K562 (cell line): Measurements from ENCODE around the gene TBC1D10A. TPM values are rescaled to one million over a fixed set of nuclear protein-coding genes. Genes with fewer than 3 reads are reported as not detected.
A peak's percentile ranks its signal among the peaks of the same experiment; 100 is the strongest.

Source experiments
- ADNP ChIP-seq: fragments of 200-800 bp; sonication (Bioruptor generic); IDR thresholded peaks from 2 replicates; pipeline ENCODE4 v1.6.1; 2016; ENCODE audit warnings: missing genetic modification characterization, missing compliant biosample characterization
- BCOR ChIP-seq: fragments of 450-650 bp; IDR thresholded peaks from 2 replicates; pipeline ENCODE4 v1.6.1; 2016
- CHD4 ChIP-seq: fragments of 200-600 bp; sonication (generic); IDR thresholded peaks from 3 replicates; pipeline ENCODE4 v1.6.1; 2012; ENCODE audit warnings: low read depth, mild to moderate bottlenecking, mixed read lengths, low read length, inconsistent platforms; ENCODE audit not compliant: insufficient read depth, insufficient replicate concordance, poor library complexity, severe bottlenecking
- CTCF ChIP-seq, 3 experiments: IDR thresholded peaks in 2 of 3; conservative IDR thresholded peaks in 1 of 3; 2 replicates each; pipeline ENCODE4 v1.5.1; 2011 to 2012; ENCODE audit warnings: low read length in 3 of 3, mild to moderate bottlenecking in 3 of 3, control low read depth in 2 of 3, improper control_type of control experiment in 1 of 3, inconsistent platforms in 1 of 3, low read depth in 1 of 3, mixed read lengths in 1 of 3, moderate library complexity in 1 of 3; ENCODE audit not compliant: insufficient read depth in 2 of 3
- GTF2B ChIP-seq: IDR thresholded peaks from 2 replicates; pipeline ENCODE4 v1.6.1; 2011; ENCODE audit not compliant: insufficient read length; ENCODE audit errors: extremely low read depth
- MTA3 ChIP-seq: fragments of 450-650 bp; formaldehyde crosslinking; IDR thresholded peaks from 2 replicates; pipeline ENCODE4 v1.6.1; 2017; ENCODE audit warnings: mild to moderate bottlenecking, borderline replicate concordance
- MTF1 ChIP-seq: fragments of 250-450 bp; sonication (Bioruptor Pico); IDR thresholded peaks from 2 replicates; pipeline ENCODE4 v1.9.0; 2021; ENCODE audit warnings: moderate library complexity, mild to moderate bottlenecking, inconsistent platforms, borderline replicate concordance
- RBM25 ChIP-seq: fragments of 200-400 bp; formaldehyde crosslinking; IDR thresholded peaks from 2 replicates; pipeline ENCODE4 v1.6.1; 2018; ENCODE audit warnings: low read length, low read depth, moderate library complexity; ENCODE audit not compliant: severe bottlenecking
- REST ChIP-seq, 2 experiments: fragments of 450-650 bp; formaldehyde crosslinking in 1 of 2; IDR thresholded peaks; 2 replicates each; pipeline versions ENCODE4 v1.4.0 to v1.6.1; 2014 to 2020; ENCODE audit warnings: mild to moderate bottlenecking in 2 of 2, borderline replicate concordance in 1 of 2, low read depth in 1 of 2
- SMARCA5 ChIP-seq: fragments of 450-650 bp; IDR thresholded peaks from 2 replicates; pipeline ENCODE4 v1.6.1; 2016
- SMC3 ChIP-seq: conservative IDR thresholded peaks from 2 replicates; pipeline ENCODE4 v1.6.1; 2011; ENCODE audit warnings: low read depth, low read length, improper control_type of control experiment; ENCODE audit not compliant: insufficient read depth
- SPI1 ChIP-seq: IDR thresholded peaks from 2 replicates; pipeline ENCODE4 v1.6.1; 2011; ENCODE audit warnings: low read depth, low read length, control low read depth, borderline replicate concordance
- ZNF140 ChIP-seq: fragments of 250-450 bp; sonication (Bioruptor Pico); IDR thresholded peaks from 2 replicates; pipeline ENCODE4 v1.8.0; 2021; ENCODE audit warnings: moderate library complexity, mild to moderate bottlenecking, inconsistent platforms
- polyA plus RNA-seq, 8 experiments: library from polyadenylated mRNA; depleted of rRNA in 4 of 8; stranded (reverse) in 5 of 8; unstranded in 3 of 8; fragments of >200 nt; fragmentation: Nextera tagmentation in 2 of 8; fragmentation: Illumina TruSeq in 1 of 8; extraction: Ambion mirVana in 2 of 8; extraction: Trizol in 1 of 8; gene quantifications; 2 replicates each; pipeline versions ENCODE4 v1.2.1 to v1.2.3, GENCODE V29; 2011 to 2014; ENCODE audit warnings: inconsistent platforms in 1 of 8, missing spikeins in 1 of 8
- total RNA-seq, 7 experiments: library from RNA; depleted of rRNA in 6 of 7; stranded (reverse); fragments of >200 nt in 6 of 7; fragmentation: Illumina TruSeq in 2 of 7; extraction: Trizol in 2 of 7; gene quantifications; 2 replicates each; pipeline versions ENCODE4 v1.2.1 to v1.2.3, GENCODE V29; 2011 to 2021; ENCODE audit warnings: low replicate concordance in 1 of 7
- TF ChIP-seq, protein P1 (sequence below): fragments of 450-650 bp; formaldehyde crosslinking; IDR thresholded peaks from 2 replicates; pipeline ENCODE4 v1.4.0; 2020; ENCODE audit warnings: mild to moderate bottlenecking, moderate library complexity

The TBC1D10A gene
- total and polyA plus RNA-seq, 9 of the 15 experiments (the other 6 are each of a cell fraction or from before 2014, with no cell fraction given): 0.13 to 10.4 (median 4.6) TPM

- TF ChIP-seq SPI1 (peak; percentile 59), GTF2B (no peak), BCOR (peak; percentile 99), SMARCA5 (peak; percentile 95), ADNP (tag) (peak; percentile 99), MTF1 (CRISPR knock-in tag) (no peak), ZNF140 (CRISPR knock-in tag) (no peak), SMC3 (peak; percentile 64), REST (IDR thresholded peaks at IDR 0.05; ENCODE audit: borderline replicate concordance) (peak; percentile 79), REST (CRISPR knock-in tag; IDR thresholded peaks at IDR 0.05; ENCODE audit: low read depth) (no peak), CHD4 (peak; percentile 95), CTCF (IDR thresholded peaks at IDR 0.05 in 2 of 3, conservative IDR thresholded peaks at IDR 0.05 in 1 of 3; ENCODE audit: insufficient read depth in 2 of 3, low read depth in 1 of 3, low read length in 3 of 3) (peak; percentile 68 to 78 (median 70)), MTA3 (no peak), RBM25 (peak; percentile 98)
- TF ChIP-seq, protein P1, sequence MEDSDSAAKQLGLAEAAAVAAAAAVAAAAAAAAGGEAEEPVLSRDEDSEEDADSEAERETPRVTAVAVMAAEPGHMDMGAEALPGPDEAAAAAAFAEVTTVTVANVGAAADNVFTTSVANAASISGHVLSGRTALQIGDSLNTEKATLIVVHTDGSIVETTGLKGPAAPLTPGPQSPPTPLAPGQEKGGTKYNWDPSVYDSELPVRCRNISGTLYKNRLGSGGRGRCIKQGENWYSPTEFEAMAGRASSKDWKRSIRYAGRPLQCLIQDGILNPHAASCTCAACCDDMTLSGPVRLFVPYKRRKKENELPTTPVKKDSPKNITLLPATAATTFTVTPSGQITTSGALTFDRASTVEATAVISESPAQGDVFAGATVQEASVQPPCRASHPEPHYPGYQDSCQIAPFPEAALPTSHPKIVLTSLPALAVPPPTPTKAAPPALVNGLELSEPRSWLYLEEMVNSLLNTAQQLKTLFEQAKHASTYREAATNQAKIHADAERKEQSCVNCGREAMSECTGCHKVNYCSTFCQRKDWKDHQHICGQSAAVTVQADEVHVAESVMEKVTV (CRISPR knock-in tag): no peak
These were observed 38.9 kb downstream of the TBC1D10A start (continued) for GRCh38 chr22:30287648-30288418.
